K562 (cell line): ENCODE measurements around the gene C16orf86. TPM values are rescaled to one million over a fixed set of nuclear protein-coding genes. Genes with fewer than 3 reads are reported as not detected.
A peak's percentile ranks its signal among the peaks of the same experiment; 100 is the strongest.

ENCODE experiments used
- CREM ChIP-seq: IDR thresholded peaks from 2 replicates; pipeline ENCODE4 v1.6.1; 2014; ENCODE audit warnings: antibody characterized with exemption, low read depth
- CTBP1 ChIP-seq: fragments of 450-650 bp; IDR thresholded peaks from 2 replicates; pipeline ENCODE4 v1.6.1; 2016; ENCODE audit warnings: borderline replicate concordance
- DMBX1 ChIP-seq: fragments of 250-450 bp; sonication (Bioruptor Pico); IDR thresholded peaks from 2 replicates; pipeline ENCODE4 v1.8.0; 2022; ENCODE audit warnings: inconsistent platforms, mild to moderate bottlenecking, moderate library complexity, borderline replicate concordance
- EHMT2 ChIP-seq: fragments of 450-650 bp; IDR thresholded peaks from 2 replicates; pipeline ENCODE4 v1.6.1; 2018; ENCODE audit warnings: antibody characterized with exemption
- FOXP1 ChIP-seq: sonication (generic); formaldehyde crosslinking; IDR thresholded peaks from 2 replicates; pipeline ENCODE4 v1.8.0; 2022; ENCODE audit warnings: mild to moderate bottlenecking, missing genetic modification reagents
- MEF2D ChIP-seq: conservative IDR thresholded peaks from 2 replicates; pipeline ENCODE4 v1.6.1; 2016; ENCODE audit warnings: low read depth, missing genetic modification characterization, missing compliant biosample characterization
- RBBP5 ChIP-seq: fragments of 200-600 bp; sonication (generic); IDR thresholded peaks from 2 replicates; pipeline ENCODE4 v1.6.1; 2012; ENCODE audit warnings: borderline replicate concordance, mild to moderate bottlenecking, low read length, control low read depth, inconsistent platforms; ENCODE audit not compliant: insufficient read depth, poor library complexity, severe bottlenecking
- SIRT6 ChIP-seq: IDR thresholded peaks from one replicate; pipeline ENCODE4 v1.6.1; 2012; ENCODE audit warnings: low read depth, mild to moderate bottlenecking, control low read depth, inconsistent platforms, low read length, moderate library complexity
- ZNF197 ChIP-seq: fragments of 200-800 bp; sonication (Bioruptor generic); IDR thresholded peaks from 2 replicates; pipeline ENCODE4 v1.6.1; 2016; ENCODE audit warnings: low read depth, missing genetic modification characterization, missing compliant biosample characterization
- ZNF347 ChIP-seq: fragments of 450-650 bp; formaldehyde crosslinking; IDR thresholded peaks from 2 replicates; pipeline ENCODE4 v1.4.0; 2020; ENCODE audit warnings: low read depth, mild to moderate bottlenecking, moderate library complexity
- ZNF444 ChIP-seq: fragments of 250-450 bp; sonication (Bioruptor Pico); IDR thresholded peaks from 2 replicates; pipeline ENCODE4 v1.4.0; 2020; ENCODE audit warnings: mild to moderate bottlenecking, moderate library complexity
- ZSCAN29 ChIP-seq: fragments of 450-650 bp; IDR thresholded peaks from 2 replicates; pipeline ENCODE4 v1.6.1; 2017
- polyA plus RNA-seq, 8 experiments: library from polyadenylated mRNA; depleted of rRNA in 4 of 8; stranded (reverse) in 5 of 8; unstranded in 3 of 8; fragments of >200 nt; fragmentation: Nextera tagmentation in 2 of 8; fragmentation: Illumina TruSeq in 1 of 8; extraction: Ambion mirVana in 2 of 8; extraction: Trizol in 1 of 8; gene quantifications; 2 replicates each; pipeline versions ENCODE4 v1.2.1 to v1.2.3, GENCODE V29; 2011 to 2014; ENCODE audit warnings: inconsistent platforms in 1 of 8, missing spikeins in 1 of 8
- total RNA-seq, 7 experiments: library from RNA; depleted of rRNA in 6 of 7; stranded (reverse); fragments of >200 nt in 6 of 7; fragmentation: Illumina TruSeq in 2 of 7; extraction: Trizol in 2 of 7; gene quantifications; 2 replicates each; pipeline versions ENCODE4 v1.2.1 to v1.2.3, GENCODE V29; 2011 to 2021; ENCODE audit warnings: low replicate concordance in 1 of 7
- TF ChIP-seq, protein P1 (sequence below): fragments of 450-650 bp; IDR thresholded peaks from 2 replicates; pipeline ENCODE4 v1.6.1; 2016; ENCODE audit warnings: low read depth
- TF ChIP-seq, protein P2 (sequence below), 2 experiments: IDR thresholded peaks; 2 replicates each; pipeline ENCODE4 v1.6.1; 2012; ENCODE audit warnings: improper control_type of control experiment in 2 of 2, low read depth in 2 of 2, low read length in 2 of 2, borderline replicate concordance in 1 of 2
- TF ChIP-seq, protein P3 (sequence below): sonication (generic); formaldehyde crosslinking; IDR thresholded peaks from 2 replicates; pipeline ENCODE4 v1.8.1; 2023; ENCODE audit warnings: mild to moderate bottlenecking, missing genetic modification reagents

The C16orf86 gene
- total and polyA plus RNA-seq, 9 of the 15 experiments (the other 6 are each of a cell fraction or from before 2014, with no cell fraction given): 0.13 to 1.2 (median 0.27) TPM; not detected in 3

DNA sequence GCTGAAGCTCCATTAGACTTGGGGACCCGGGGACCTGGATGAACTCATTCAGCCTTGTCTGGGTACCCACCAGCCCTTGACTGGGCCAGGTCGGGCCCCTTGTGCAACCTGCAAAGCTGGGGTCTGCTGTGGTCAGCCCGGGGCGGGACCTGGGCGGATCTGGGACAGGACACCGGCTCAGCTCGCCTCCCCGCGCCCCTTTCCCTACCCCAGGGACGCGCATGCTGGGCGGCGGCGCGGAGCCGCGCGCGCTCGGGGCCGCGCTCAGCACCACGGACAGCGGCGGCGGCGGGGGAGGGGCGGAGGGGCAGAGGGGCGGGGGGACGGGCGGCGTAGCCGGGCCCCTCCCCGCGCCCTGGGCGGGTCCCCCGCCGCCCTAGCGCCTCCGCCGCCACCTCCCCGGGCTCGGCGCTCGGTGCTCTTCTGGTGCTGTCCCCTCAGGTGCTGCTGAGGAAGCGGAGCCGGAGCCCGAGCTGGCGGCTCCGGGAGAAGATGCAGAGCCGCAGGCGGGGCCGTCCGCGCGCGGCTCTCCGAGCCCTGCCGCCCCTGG lies 14.0 kb upstream of the C16orf86 start (continued):
- TF ChIP-seq, protein P1, sequence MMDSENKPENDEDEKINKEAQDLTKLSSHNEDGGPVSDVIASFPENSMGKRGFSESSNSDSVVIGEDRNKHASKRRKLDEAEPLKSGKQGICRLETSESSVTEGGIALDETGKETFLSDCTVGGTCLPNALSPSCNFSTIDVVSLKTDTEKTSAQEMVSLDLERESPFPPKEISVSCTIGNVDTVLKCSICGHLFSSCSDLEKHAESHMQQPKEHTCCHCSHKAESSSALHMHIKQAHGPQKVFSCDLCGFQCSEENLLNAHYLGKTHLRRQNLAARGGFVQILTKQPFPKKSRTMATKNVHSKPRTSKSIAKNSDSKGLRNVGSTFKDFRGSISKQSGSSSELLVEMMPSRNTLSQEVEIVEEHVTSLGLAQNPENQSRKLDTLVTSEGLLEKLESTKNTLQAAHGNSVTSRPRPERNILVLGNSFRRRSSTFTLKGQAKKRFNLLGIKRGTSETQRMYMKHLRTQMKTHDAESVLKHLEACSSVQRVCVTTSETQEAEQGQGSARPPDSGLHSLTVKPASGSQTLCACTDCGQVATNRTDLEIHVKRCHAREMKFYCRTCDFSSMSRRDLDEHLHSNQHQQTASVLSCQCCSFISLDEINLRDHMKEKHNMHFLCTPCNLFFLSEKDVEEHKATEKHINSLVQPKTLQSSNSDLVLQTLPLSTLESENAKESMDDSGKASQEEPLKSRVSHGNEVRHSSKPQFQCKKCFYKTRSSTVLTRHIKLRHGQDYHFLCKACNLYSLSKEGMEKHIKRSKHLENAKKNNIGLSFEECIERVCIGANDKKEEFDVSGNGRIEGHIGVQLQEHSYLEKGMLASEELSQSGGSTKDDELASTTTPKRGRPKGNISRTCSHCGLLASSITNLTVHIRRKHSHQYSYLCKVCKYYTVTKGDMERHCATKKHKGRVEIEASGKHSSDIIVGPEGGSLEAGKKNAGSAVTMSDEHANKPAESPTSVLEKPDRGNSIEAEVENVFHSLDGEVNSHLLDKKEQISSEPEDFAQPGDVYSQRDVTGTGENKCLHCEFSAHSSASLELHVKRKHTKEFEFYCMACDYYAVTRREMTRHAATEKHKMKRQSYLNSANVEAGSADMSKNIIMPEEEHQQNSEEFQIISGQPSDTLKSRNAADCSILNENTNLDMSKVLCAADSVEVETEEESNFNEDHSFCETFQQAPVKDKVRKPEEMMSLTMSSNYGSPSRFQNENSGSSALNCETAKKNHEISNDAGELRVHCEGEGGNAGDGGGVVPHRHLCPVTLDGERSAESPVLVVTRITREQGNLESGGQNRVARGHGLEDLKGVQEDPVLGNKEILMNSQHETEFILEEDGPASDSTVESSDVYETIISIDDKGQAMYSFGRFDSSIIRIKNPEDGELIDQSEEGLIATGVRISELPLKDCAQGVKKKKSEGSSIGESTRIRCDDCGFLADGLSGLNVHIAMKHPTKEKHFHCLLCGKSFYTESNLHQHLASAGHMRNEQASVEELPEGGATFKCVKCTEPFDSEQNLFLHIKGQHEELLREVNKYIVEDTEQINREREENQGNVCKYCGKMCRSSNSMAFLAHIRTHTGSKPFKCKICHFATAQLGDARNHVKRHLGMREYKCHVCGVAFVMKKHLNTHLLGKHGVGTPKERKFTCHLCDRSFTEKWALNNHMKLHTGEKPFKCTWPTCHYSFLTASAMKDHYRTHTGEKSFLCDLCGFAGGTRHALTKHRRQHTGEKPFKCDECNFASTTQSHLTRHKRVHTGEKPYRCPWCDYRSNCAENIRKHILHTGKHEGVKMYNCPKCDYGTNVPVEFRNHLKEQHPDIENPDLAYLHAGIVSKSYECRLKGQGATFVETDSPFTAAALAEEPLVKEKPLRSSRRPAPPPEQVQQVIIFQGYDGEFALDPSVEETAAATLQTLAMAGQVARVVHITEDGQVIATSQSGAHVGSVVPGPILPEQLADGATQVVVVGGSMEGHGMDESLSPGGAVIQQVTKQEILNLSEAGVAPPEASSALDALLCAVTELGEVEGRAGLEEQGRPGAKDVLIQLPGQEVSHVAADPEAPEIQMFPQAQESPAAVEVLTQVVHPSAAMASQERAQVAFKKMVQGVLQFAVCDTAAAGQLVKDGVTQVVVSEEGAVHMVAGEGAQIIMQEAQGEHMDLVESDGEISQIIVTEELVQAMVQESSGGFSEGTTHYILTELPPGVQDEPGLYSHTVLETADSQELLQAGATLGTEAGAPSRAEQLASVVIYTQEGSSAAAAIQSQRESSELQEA: no peak
- TF ChIP-seq, protein P2, sequence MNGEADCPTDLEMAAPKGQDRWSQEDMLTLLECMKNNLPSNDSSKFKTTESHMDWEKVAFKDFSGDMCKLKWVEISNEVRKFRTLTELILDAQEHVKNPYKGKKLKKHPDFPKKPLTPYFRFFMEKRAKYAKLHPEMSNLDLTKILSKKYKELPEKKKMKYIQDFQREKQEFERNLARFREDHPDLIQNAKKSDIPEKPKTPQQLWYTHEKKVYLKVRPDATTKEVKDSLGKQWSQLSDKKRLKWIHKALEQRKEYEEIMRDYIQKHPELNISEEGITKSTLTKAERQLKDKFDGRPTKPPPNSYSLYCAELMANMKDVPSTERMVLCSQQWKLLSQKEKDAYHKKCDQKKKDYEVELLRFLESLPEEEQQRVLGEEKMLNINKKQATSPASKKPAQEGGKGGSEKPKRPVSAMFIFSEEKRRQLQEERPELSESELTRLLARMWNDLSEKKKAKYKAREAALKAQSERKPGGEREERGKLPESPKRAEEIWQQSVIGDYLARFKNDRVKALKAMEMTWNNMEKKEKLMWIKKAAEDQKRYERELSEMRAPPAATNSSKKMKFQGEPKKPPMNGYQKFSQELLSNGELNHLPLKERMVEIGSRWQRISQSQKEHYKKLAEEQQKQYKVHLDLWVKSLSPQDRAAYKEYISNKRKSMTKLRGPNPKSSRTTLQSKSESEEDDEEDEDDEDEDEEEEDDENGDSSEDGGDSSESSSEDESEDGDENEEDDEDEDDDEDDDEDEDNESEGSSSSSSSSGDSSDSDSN (IDR thresholded peaks at IDR 0.05; ENCODE audit: borderline replicate concordance in 1 of 2, low read depth in 2 of 2, low read length in 2 of 2): peak in 1 of 2 experiments; percentile 55; a peak in 1 of 4 replicates
- TF ChIP-seq ZSCAN29: no peak
- TF ChIP-seq ZNF197: peak; percentile 89
- TF ChIP-seq FOXP1 (CRISPR knock-in tag): 0 out of 2 replicates have a peak, but pooled peaks have one; percentile 35
- TF ChIP-seq ZNF347: no peak
- TF ChIP-seq MEF2D (tag): no peak
- peak; percentile 31; the same call in 1 of the 2 replicates for TF ChIP-seq CREM
- TF ChIP-seq, protein P3, sequence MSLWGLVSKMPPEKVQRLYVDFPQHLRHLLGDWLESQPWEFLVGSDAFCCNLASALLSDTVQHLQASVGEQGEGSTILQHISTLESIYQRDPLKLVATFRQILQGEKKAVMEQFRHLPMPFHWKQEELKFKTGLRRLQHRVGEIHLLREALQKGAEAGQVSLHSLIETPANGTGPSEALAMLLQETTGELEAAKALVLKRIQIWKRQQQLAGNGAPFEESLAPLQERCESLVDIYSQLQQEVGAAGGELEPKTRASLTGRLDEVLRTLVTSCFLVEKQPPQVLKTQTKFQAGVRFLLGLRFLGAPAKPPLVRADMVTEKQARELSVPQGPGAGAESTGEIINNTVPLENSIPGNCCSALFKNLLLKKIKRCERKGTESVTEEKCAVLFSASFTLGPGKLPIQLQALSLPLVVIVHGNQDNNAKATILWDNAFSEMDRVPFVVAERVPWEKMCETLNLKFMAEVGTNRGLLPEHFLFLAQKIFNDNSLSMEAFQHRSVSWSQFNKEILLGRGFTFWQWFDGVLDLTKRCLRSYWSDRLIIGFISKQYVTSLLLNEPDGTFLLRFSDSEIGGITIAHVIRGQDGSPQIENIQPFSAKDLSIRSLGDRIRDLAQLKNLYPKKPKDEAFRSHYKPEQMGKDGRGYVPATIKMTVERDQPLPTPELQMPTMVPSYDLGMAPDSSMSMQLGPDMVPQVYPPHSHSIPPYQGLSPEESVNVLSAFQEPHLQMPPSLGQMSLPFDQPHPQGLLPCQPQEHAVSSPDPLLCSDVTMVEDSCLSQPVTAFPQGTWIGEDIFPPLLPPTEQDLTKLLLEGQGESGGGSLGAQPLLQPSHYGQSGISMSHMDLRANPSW (CRISPR knock-in tag): no peak
- TF ChIP-seq CTBP1: peak; percentile 25; the same call in 1 of the 2 replicates
- TF ChIP-seq EHMT2: peak; percentile 81
- no peak for TF ChIP-seq ZNF444
- no peak for TF ChIP-seq DMBX1 (CRISPR knock-in tag)
- TF ChIP-seq RBBP5: peak; percentile 31
- no peak for TF ChIP-seq SIRT6
